Gastrocnemius medialis (tissue), 4 donors: ENCODE results near the gene ATAD3A.

Experiments
- CTCF ChIP-seq, 5 experiments: fragments of 450-650 bp in 3 of 5; fragments of 200-600 bp in 2 of 5; sonication (generic) in 2 of 5; IDR thresholded peaks in 4 of 5; conservative IDR thresholded peaks in 1 of 5; 1 replicate in 4 of 5; 2 replicates in 1 of 5; pipeline ENCODE4 v1.5.1; 2016 to 2019; ENCODE audit warnings: antibody characterized with exemption in 5 of 5, mild to moderate bottlenecking in 3 of 5, moderate library complexity in 3 of 5
- POLR2A ChIP-seq, 2 donors: fragments of 450-650 bp; IDR thresholded peaks; one replicate each; pipeline ENCODE4 v1.6.1; 2017; ENCODE audit warnings: antibody characterized with exemption in 2 of 2, mild to moderate bottlenecking in 2 of 2, moderate library complexity in 2 of 2

GRCh38 chr1:1517973-1518620, 6.1 kb downstream of the ATAD3A start:
- TF ChIP-seq CTCF (IDR thresholded peaks at IDR 0.05 in 4 of 5, conservative IDR thresholded peaks at IDR 0.05 in 1 of 5) (no peak), POLR2A (IDR thresholded peaks at IDR 0.05) (no peak)
